GM19395 (cell line): ENCODE results near the gene ATG4C.

Experiments
- ATAC-seq: cut with Tn5 transposase; IDR thresholded peaks from one replicate; pipeline ENCODE4 v1.9.1; 2021; ENCODE audit warnings: mild to moderate bottlenecking, moderate library complexity; ENCODE audit not compliant: unreplicated experiment

The ATG4C gene

DNA sequence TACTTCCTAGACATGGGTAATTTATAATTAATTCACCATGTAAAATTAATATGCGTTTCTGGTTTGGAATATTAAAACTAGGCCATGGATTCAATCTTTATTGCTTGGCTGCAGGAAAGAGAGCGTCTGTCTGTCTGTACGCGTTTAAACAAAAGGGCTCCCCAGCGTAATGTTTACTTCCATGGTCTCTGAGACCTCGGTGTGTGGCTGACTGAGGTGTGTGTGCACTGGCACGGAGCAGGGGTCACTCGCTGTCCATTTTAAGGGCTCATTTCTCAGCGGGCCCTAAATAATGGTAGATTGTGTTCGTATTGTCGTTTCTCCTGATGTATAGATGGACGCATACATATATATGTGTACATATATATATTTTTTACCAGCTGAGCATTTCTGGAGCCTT lies 119.6 kb downstream of the ATG4C start:
- no peak for ATAC-seq

DNA sequence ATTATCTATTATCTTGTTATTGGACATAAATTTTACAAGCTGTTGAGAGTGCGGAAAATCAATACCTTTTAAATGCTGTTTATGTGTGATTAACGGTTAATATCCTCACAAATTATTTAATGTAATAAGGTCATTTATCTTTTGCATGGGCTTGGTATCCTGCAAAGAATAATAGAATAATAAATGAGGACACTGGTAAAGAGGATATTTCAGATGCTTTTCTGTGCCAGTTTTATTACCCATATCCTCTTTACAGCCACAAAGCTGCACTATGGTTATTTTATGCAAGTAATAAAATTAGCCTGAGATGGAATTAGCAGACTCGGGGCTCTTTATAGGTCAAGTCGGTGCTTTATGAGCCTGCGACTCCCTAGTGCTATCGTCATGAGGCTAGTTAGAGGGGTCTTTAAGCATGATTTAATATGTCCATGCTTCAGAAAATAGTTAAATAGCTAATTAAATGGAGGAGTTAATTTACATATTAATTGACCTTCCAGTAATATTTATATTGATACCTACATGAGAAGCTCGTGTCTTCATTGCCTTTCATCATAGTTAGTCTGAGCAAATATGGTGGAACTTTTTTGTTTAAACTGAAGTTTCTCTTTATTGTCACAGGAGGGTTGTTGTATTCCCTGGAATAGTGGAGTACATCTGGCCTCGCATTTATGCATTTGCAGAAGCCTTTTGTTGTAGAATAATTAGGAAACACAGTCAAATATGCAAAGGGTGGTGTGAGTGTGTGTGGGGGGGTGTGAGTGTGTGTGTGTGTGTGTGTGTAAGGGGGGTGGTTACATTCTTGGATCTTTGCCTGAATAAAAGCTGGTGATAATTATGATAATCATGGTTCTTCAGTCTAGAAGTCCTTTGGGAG lies 120.3 kb downstream of the ATG4C start:
- ATAC-seq: no peak

DNA sequence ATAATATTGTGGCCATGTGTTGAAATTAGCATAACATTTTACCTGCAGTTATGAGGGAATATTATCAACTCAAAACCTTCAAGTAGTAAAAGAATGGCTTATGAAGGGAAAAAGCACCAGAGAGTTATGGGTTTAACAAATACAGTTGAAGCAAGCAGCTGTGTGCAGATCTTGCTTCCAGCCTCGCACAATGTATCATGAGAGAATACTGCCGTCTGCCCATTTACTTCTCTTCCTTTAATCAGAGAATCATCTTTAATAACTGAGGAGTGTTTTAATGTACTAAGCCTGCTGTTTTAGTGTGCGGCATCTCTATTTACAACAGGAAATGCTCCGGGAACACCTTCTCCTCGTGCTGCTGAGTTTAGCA lies 120.9 kb downstream of the ATG4C start:
- ATAC-seq: no peak

DNA sequence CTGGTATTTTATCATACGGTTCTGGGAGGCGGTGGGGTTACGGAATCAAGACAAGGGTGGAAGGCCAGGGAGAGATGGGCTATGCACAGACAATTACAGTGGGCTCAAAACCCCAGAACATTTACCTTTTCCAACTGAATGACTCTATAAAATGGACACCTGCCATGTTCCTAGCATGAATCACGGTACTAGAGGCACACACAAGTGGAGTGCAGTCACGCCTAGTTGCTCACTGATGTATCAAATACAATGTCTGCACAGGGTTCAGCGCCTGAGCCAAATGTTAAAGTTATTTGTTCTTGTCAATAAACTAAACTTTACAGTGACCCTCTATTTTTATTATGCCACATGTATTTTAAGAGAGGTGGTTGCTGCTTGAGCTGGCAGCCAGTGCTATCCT lies 121.4 kb downstream of the ATG4C start:
- ATAC-seq: no peak

DNA sequence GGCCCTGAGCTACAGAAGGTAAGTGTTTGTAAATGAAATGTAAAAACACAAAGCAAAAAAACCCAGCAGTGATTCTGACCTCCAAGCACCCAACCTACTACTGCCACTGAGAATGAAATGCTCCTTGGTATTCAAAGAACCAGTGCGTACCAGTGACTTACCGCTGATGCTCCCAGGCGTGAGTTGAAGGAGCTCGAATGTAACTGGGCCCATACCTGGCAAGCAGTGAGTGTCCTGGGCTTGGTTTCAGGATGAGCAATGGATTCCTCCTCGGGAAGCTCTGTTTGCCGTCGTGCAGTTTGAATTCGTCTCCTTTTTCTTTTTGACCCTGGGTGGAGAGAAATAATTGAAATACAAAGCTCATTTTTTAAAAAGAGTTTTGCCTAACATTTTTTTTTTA lies 121.9 kb downstream of the ATG4C start:
- no peak for ATAC-seq

DNA sequence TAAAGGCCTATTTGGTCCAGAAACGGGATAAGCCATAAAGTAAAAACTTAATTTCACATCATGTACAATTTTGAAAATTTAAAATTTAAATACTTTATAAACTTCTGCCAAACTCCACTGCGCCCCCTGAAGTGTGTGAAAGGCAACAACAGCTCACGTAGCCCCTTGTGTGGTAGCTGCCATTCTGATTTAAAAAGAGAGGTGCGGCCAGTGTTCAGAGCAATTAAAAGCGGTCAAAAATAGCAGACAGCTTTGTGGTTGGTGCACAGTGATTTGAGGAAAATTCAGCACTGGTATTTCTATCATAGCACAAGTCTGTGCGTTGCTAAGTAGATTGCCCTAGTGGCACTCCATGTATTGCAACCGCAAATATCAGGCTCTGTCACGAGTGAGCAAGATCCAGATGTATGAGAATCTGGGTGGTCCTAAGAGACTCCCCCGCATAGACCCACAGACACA lies 122.5 kb downstream of the ATG4C start:
- ATAC-seq: no peak

DNA sequence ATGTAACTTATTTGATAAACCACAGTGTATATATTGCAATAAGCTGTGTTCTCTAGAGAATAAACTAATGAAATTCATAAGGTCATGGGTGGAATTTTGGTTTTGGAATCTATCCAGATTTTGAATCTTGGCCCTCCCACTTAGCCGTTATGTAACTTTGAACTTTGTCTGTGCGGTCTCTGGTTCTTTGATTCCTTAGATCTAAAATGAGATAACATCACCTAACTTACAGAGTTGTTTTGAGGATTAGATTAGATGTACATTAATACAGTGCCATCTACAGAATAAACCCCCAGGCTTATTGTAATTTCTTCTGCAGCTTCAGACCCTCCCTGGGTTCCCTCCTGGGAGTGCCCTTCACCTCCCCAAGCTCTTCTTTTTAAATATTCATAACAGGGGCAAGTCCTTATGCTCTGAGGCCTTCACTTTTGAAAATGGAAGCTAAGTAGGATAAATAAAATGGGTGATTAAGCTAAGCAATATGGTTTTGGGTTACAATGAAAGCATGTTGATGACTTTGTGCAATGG lies 124.3 kb downstream of the ATG4C start:
- ATAC-seq: no peak

DNA sequence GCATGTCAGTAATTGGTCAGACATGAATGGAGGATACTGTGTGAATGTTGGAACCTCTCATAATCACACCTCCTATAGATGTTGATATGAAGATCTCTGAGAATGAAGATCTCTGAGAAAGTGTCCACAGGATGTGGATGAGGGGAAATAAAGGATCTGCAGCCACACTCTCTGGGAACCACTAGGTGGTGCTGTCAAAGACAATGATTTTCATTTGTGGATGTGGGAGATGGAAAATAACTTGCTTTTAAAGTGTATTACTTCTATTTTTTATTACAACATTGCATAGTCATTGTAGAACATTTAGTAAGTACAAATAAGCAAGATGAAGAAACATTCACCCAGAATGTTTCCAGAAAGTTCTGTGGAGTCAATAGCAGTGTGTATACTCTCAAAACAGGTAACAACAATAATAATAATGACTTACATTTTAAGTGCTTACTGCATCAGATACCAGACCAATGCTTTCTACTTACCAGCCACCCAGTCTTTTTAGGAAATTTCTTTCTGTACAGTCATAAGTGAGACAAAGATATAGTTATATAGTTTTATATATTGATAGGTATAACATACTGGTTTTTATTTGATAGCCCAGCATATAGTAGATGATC lies 128.2 kb downstream of the ATG4C start:
- ATAC-seq: no peak
